Measurements from ENCODE around the gene MRC1.

GRCh38 chr10:17841050-17841449 lies 31.9 kb downstream of the MRC1 start:
- no peak for TF ChIP-seq CTCF (CRISPR knock-in tag; IDR thresholded peaks at IDR 0.05)
- TF ChIP-seq, protein P1, sequence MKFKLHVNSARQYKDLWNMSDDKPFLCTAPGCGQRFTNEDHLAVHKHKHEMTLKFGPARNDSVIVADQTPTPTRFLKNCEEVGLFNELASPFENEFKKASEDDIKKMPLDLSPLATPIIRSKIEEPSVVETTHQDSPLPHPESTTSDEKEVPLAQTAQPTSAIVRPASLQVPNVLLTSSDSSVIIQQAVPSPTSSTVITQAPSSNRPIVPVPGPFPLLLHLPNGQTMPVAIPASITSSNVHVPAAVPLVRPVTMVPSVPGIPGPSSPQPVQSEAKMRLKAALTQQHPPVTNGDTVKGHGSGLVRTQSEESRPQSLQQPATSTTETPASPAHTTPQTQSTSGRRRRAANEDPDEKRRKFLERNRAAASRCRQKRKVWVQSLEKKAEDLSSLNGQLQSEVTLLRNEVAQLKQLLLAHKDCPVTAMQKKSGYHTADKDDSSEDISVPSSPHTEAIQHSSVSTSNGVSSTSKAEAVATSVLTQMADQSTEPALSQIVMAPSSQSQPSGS (CRISPR knock-in tag; IDR thresholded peaks at IDR 0.05), result no peak
- no peak for TF ChIP-seq POLR2AphosphoS5 (IDR thresholded peaks at IDR 0.05; ENCODE audit: low read depth, low read length)

Data from HepG2 (cell line).